Mesendoderm (in vitro differentiated cells): ENCODE results near the gene ZNF506.
"Not testable (repeated sequence)": the region's sequence is repeated elsewhere in the genome, so short reads cannot be mapped to it uniquely, and the experiment has no call there.

ENCODE experiments used
- DNase-seq: peaks from one replicate; pipeline ENCODE4 v3.0.0; 2013
- H2AK5ac ChIP-seq: 2 replicates; pipeline ENCODE4 v1.6.1; 2013; ENCODE audit warnings: low read length, inconsistent platforms
- H2BK120ac ChIP-seq: 2 replicates; pipeline ENCODE4 v1.6.1; 2013; ENCODE audit warnings: low read depth, mild to moderate bottlenecking, low read length, moderate library complexity, mixed read lengths
- H2BK15ac ChIP-seq: replicated peaks from 2 replicates; pipeline ENCODE4 v1.6.1; 2013; ENCODE audit warnings: low read depth, mild to moderate bottlenecking, moderate library complexity
- H2BK5ac ChIP-seq: 2 replicates; pipeline ENCODE4 v1.6.1; 2013; ENCODE audit warnings: low read length, inconsistent platforms
- H3K18ac ChIP-seq: 2 replicates; pipeline ENCODE4 v1.6.1; 2013; ENCODE audit warnings: mild to moderate bottlenecking, low read length, mixed read lengths
- H3K23ac ChIP-seq: one replicate; pipeline ENCODE4 v1.6.1; 2013; ENCODE audit warnings: low read length
- H3K27ac ChIP-seq: 2 replicates; pipeline ENCODE4 v1.5.1; 2013; ENCODE audit warnings: low read depth, mild to moderate bottlenecking, inconsistent platforms, low read length, moderate library complexity
- H3K27me3 ChIP-seq: 2 replicates; pipeline ENCODE4 v1.6.1; 2013; ENCODE audit warnings: low read length, control low read depth, mild to moderate bottlenecking, inconsistent platforms; ENCODE audit not compliant: insufficient read depth, poor library complexity
- H3K36me3 ChIP-seq: 2 replicates; pipeline ENCODE4 v1.6.1; 2013; ENCODE audit warnings: low read length, inconsistent platforms; ENCODE audit not compliant: control insufficient read depth, insufficient read depth
- H3K4ac ChIP-seq: one replicate; pipeline ENCODE4 v1.6.1; 2013; ENCODE audit warnings: low read depth, mild to moderate bottlenecking, low read length, moderate library complexity
- H3K4me1 ChIP-seq: 2 replicates; pipeline ENCODE4 v1.6.1; 2013; ENCODE audit warnings: low read depth, low read length, inconsistent platforms; ENCODE audit not compliant: control insufficient read depth
- H3K4me2 ChIP-seq: 2 replicates; pipeline ENCODE4 v1.6.1; 2013; ENCODE audit warnings: low read length
- H3K4me3 ChIP-seq: 2 replicates; pipeline ENCODE4 v1.5.1; 2013; ENCODE audit warnings: mild to moderate bottlenecking, low read length
- H3K56ac ChIP-seq: one replicate; pipeline ENCODE4 v1.6.1; 2013; ENCODE audit warnings: low read length
- H3K79me1 ChIP-seq: 2 replicates; pipeline ENCODE4 v1.6.1; 2013; ENCODE audit warnings: low read length, inconsistent platforms
- H3K79me2 ChIP-seq: 2 replicates; pipeline ENCODE4 v1.6.1; 2013; ENCODE audit warnings: mild to moderate bottlenecking, low read length; ENCODE audit not compliant: control insufficient read depth, insufficient read depth
- H3K9ac ChIP-seq: 2 replicates; pipeline ENCODE4 v1.6.1; 2013; ENCODE audit warnings: low read length, inconsistent platforms
- H4K5ac ChIP-seq: one replicate; pipeline ENCODE4 v1.6.1; 2013; ENCODE audit warnings: low read length
- H4K8ac ChIP-seq: one replicate; pipeline ENCODE4 v1.6.1; 2013; ENCODE audit warnings: low read depth, mild to moderate bottlenecking, control low read depth, low read length, moderate library complexity
- WGBS: extraction: QIAGEN DNeasy Blood & Tissue Kit; methylation state at CpG from one replicate; pipeline ENCODE4 v1.1.7; 2013; ENCODE audit warnings: low lambda C conversion rate, missing lambda C conversion rate; ENCODE audit not compliant: insufficient coverage; ENCODE audit errors: extremely low coverage; 5-methylcytosine and 5-hydroxymethylcytosine counted together

Gene ZNF506

GRCh38 chr19:19746286-19747213 is 75.0 kb downstream of the ZNF506 start:
- H3K23ac ChIP-seq = no peak overlapping the region

GRCh38 chr19:19745496-19746285 is 75.9 kb downstream of the ZNF506 start:
- H2BK15ac ChIP-seq = no peak overlapping the region
- H2BK5ac ChIP-seq = no peak overlapping the region
- no peak overlapping the region for H3K56ac ChIP-seq
- no peaks in the 10 kb centered on the region for H3K79me2 ChIP-seq
- no peak for DNase-seq
- H3K4me1 ChIP-seq = no peaks in the 10 kb centered on the region
- H3K9ac ChIP-seq = no peak overlapping the region
- H3K18ac ChIP-seq = no peak overlapping the region
- no peak overlapping the region for H3K23ac ChIP-seq
- H4K8ac ChIP-seq = no peak overlapping the region
- H4K5ac ChIP-seq = no peak overlapping the region
- no peaks in the 10 kb centered on the region for H3K27me3 ChIP-seq
- H2AK5ac ChIP-seq = no peak overlapping the region
- no peak overlapping the region for H3K4ac ChIP-seq
- H3K27ac ChIP-seq = no peak overlapping the region
- no peak overlapping the region for H3K4me3 ChIP-seq
- H2BK120ac ChIP-seq = no peak overlapping the region
- no CpG with 5 or more reads among the region's 17 CpGs for WGBS
- no peak overlapping the region for H3K4me2 ChIP-seq
- H3K79me1 ChIP-seq = no peaks in the 10 kb centered on the region
- no peaks in the 10 kb centered on the region for H3K36me3 ChIP-seq

More at GRCh38 chr19:19746286-19747213, 75.0 kb downstream of the ZNF506 start:
- Histone ChIP-seq H3K4me1 (no peaks in the 10 kb centered on the region), H3K36me3 (no peaks in the 10 kb centered on the region), H4K8ac (no peak overlapping the region), H3K9ac (no peak overlapping the region), H3K4me3 (no peak overlapping the region), H3K4me2 (no peak overlapping the region), H2BK120ac (no peak overlapping the region), H2BK5ac (no peak overlapping the region), H3K79me1 (no peaks in the 10 kb centered on the region), H3K27me3 (no peaks in the 10 kb centered on the region), H3K56ac (no peak overlapping the region), H3K18ac (no peak overlapping the region), H3K4ac (no peak overlapping the region), H4K5ac (no peak overlapping the region), H2BK15ac (no peak overlapping the region), H3K79me2 (no peaks in the 10 kb centered on the region), H3K27ac (no peak overlapping the region), H2AK5ac (no peak overlapping the region)
- peak; percentile 7 for DNase-seq
- WGBS = no CpG with 5 or more reads among the region's 15 CpGs

GRCh38 chr19:19744641-19745040 is 76.9 kb downstream of the ZNF506 start:
- H4K8ac ChIP-seq = no peak overlapping the region
- H3K79me2 ChIP-seq = no peaks in the 10 kb centered on the region
- H3K9ac ChIP-seq = no peak overlapping the region
- H3K79me1 ChIP-seq = no peaks in the 10 kb centered on the region
- no peak overlapping the region for H3K23ac ChIP-seq
- no peaks in the 10 kb centered on the region for H3K27me3 ChIP-seq
- no peak overlapping the region for H3K4ac ChIP-seq
- no peak overlapping the region for H3K4me3 ChIP-seq
- H2BK15ac ChIP-seq = no peak overlapping the region
- DNase-seq = no peak
- no peak overlapping the region for H2BK120ac ChIP-seq
- no peak overlapping the region for H3K27ac ChIP-seq
- no CpG with 5 or more reads among the region's 17 CpGs for WGBS
- H3K56ac ChIP-seq = no peak overlapping the region
- no peaks in the 10 kb centered on the region for H3K4me1 ChIP-seq
- no peak overlapping the region for H3K18ac ChIP-seq
- no peak overlapping the region for H2AK5ac ChIP-seq
- H2BK5ac ChIP-seq = no peak overlapping the region
- no peak overlapping the region for H3K4me2 ChIP-seq
- H3K36me3 ChIP-seq = no peaks in the 10 kb centered on the region
- no peak overlapping the region for H4K5ac ChIP-seq

GRCh38 chr19:19743921-19744320 is 77.6 kb downstream of the ZNF506 start:
- not testable (repeated sequence) for H3K27ac ChIP-seq, H3K18ac ChIP-seq, H3K79me1 ChIP-seq, H3K23ac ChIP-seq, H3K9ac ChIP-seq, H2BK15ac ChIP-seq, H2AK5ac ChIP-seq, H3K4me2 ChIP-seq, H2BK120ac ChIP-seq, H3K4me3 ChIP-seq, DNase-seq, H3K4ac ChIP-seq, H3K79me2 ChIP-seq, H3K4me1 ChIP-seq, H4K8ac ChIP-seq, H4K5ac ChIP-seq, H2BK5ac ChIP-seq, H3K56ac ChIP-seq, H3K36me3 ChIP-seq, H3K27me3 ChIP-seq
- no CpG with 5 or more reads among the region's 6 CpGs for WGBS

- H4K8ac ChIP-seq = no peak overlapping the region
- H3K4me3 ChIP-seq = no peak overlapping the region
- H3K9ac ChIP-seq = no peak overlapping the region
- DNase-seq = no peak
- WGBS = no CpG with 5 or more reads among the region's 6 CpGs
- no peaks in the 10 kb centered on the region for H3K79me1 ChIP-seq
- H2BK15ac ChIP-seq = no peak overlapping the region
- H4K5ac ChIP-seq = no peak overlapping the region
- H3K79me2 ChIP-seq = no peaks in the 10 kb centered on the region
- H3K56ac ChIP-seq = no peak overlapping the region
- no peaks in the 10 kb centered on the region for H3K27me3 ChIP-seq
- no peak overlapping the region for H3K27ac ChIP-seq
- no peaks in the 10 kb centered on the region for H3K36me3 ChIP-seq
- no peaks in the 10 kb centered on the region for H3K4me1 ChIP-seq
- no peak overlapping the region for H3K18ac ChIP-seq
- no peak overlapping the region for H2AK5ac ChIP-seq
- no peak overlapping the region for H3K4ac ChIP-seq
- H3K4me2 ChIP-seq = no peak overlapping the region
- H3K23ac ChIP-seq = no peak overlapping the region
- H2BK5ac ChIP-seq = no peak overlapping the region
- no peak overlapping the region for H2BK120ac ChIP-seq
These were observed 78.4 kb downstream of the ZNF506 start for GRCh38 chr19:19743176-19743575.
